Gastrocnemius medialis (tissue), 4 donors: Measurements from ENCODE around the gene TSHZ1. TPM values are rescaled to one million over a fixed set of nuclear protein-coding genes. Genes with fewer than 3 reads are reported as not detected.

Experiments
- ATAC-seq, 2 donors: fragments of 150-250 bp; one replicate each; pipeline ENCODE4 v1.9.1; 2016
- DNase-seq, 2 donors: peaks; one replicate each; pipeline ENCODE4 v3.0.0-alpha.2; 2019
- H3K27ac ChIP-seq, 4 donors: fragments of 200-600 bp; sonication (generic); 1 replicate in 1 of 4; 2 replicates in 3 of 4; pipeline ENCODE4 v1.5.1; 2016 to 2018; ENCODE audit warnings: mild to moderate bottlenecking in 2 of 4, moderate library complexity in 1 of 4
- H3K27me3 ChIP-seq, 3 donors: fragments of 200-600 bp; sonication (generic) in 2 of 3; 1 replicate in 1 of 3; 2 replicates in 2 of 3; pipeline versions ENCODE4 v1.5.1 to v1.6.0; 2016 to 2019; ENCODE audit warnings: mild to moderate bottlenecking in 1 of 3, moderate library complexity in 1 of 3
- H3K36me3 ChIP-seq, 2 donors: fragments of 200-600 bp; sonication (generic) in 1 of 2; one replicate each; pipeline ENCODE4 v1.5.1; 2017 to 2018
- H3K4me1 ChIP-seq, 2 donors: fragments of 200-600 bp; sonication (generic) in 1 of 2; one replicate each; pipeline ENCODE4 v1.5.1; 2016 to 2017; ENCODE audit warnings: mild to moderate bottlenecking in 2 of 2
- H3K4me3 ChIP-seq, 4 donors: fragments of 200-600 bp; sonication (generic) in 3 of 4; 1 replicate in 1 of 4; 2 replicates in 3 of 4; pipeline ENCODE4 v1.5.1; 2016 to 2019; ENCODE audit warnings: mild to moderate bottlenecking in 2 of 4
- H3K9me3 ChIP-seq, 3 donors: fragments of 200-600 bp; sonication (generic) in 2 of 3; 1 replicate in 1 of 3; 2 replicates in 2 of 3; pipeline ENCODE4 v1.5.1; 2016 to 2019
- POLR2A ChIP-seq, 2 donors: fragments of 450-650 bp; IDR thresholded peaks; one replicate each; pipeline ENCODE4 v1.6.1; 2017; ENCODE audit warnings: antibody characterized with exemption in 2 of 2, mild to moderate bottlenecking in 2 of 2, moderate library complexity in 2 of 2
- in situ Hi-C, 4 donors: fragments of 200-750 bp; cut with MboI; loops; one replicate each; pipeline versions ENCODE4 v1.15.0 to v1.8.0; 2017; ENCODE audit warnings: low sequenced_read_pairs in 4 of 4
- intact Hi-C: fragments of 100-400 bp; cut with DNase I; formaldehyde crosslinking; loops from one replicate; pipeline ENCODE4 v1.15.1; 2023; ENCODE audit warnings: low total_unique reads
- total RNA-seq, 4 donors: library from RNA; depleted of rRNA; stranded (reverse); fragments of >200 nt; gene quantifications; one replicate each; pipeline versions ENCODE4 v1.1.0 to v1.2.3, GENCODE V29; 2016
- TF ChIP-seq, protein P1 (sequence below), 5 experiments: fragments of 450-650 bp in 3 of 5; fragments of 200-600 bp in 2 of 5; sonication (generic) in 2 of 5; IDR thresholded peaks in 4 of 5; conservative IDR thresholded peaks in 1 of 5; 1 replicate in 4 of 5; 2 replicates in 1 of 5; pipeline ENCODE4 v1.5.1; 2016 to 2019; ENCODE audit warnings: antibody characterized with exemption in 5 of 5, mild to moderate bottlenecking in 3 of 5, moderate library complexity in 3 of 5

The TSHZ1 gene
- total RNA-seq, 4 donors from 2014 or later: 5.9 to 7.9 (median 7.6) TPM

DNA sequence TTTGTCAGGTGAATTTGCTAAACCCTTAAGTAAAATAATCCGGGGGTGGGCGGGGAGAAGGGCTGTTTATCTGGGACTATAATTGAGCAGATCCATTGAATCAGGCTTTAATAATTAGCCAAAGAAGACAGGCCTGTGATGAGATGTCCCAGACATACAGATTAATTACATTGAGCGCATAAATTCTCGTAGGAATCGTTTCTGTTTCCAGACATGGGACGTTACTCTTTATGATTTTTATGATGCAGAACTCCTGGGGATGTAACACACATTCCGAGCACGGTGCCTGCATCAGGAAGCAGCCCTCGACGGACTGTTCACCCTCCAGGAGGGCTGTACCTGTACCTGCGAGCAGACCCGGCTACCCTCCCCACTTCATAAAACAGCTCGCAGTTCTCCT, 128.0 kb downstream of the TSHZ1 start:
- Histone ChIP-seq H3K4me3 (no peak overlapping the region), H3K27ac (no peak overlapping the region), H3K36me3 (no peaks in the 10 kb centered on the region), H3K9me3 (no peaks in the 10 kb centered on the region), H3K4me1 (no peaks in the 10 kb centered on the region), H3K27me3 (no peaks in the 10 kb centered on the region)
- ATAC-seq (no peak), DNase-seq (no peak)
- intact Hi-C loops: no loop called here
- in situ Hi-C loops: no loop called here
- TF ChIP-seq, protein P1, sequence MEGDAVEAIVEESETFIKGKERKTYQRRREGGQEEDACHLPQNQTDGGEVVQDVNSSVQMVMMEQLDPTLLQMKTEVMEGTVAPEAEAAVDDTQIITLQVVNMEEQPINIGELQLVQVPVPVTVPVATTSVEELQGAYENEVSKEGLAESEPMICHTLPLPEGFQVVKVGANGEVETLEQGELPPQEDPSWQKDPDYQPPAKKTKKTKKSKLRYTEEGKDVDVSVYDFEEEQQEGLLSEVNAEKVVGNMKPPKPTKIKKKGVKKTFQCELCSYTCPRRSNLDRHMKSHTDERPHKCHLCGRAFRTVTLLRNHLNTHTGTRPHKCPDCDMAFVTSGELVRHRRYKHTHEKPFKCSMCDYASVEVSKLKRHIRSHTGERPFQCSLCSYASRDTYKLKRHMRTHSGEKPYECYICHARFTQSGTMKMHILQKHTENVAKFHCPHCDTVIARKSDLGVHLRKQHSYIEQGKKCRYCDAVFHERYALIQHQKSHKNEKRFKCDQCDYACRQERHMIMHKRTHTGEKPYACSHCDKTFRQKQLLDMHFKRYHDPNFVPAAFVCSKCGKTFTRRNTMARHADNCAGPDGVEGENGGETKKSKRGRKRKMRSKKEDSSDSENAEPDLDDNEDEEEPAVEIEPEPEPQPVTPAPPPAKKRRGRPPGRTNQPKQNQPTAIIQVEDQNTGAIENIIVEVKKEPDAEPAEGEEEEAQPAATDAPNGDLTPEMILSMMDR (IDR thresholded peaks at IDR 0.05 in 4 of 5, conservative IDR thresholded peaks at IDR 0.05 in 1 of 5): no peak
- no peak for TF ChIP-seq POLR2A (IDR thresholded peaks at IDR 0.05)

Other genes with a start within 250 kb of the TSHZ1 start
- gene PTGR3, start 1.7 kb upstream of the TSHZ1 start, total RNA-seq: 10 to 100 TPM; 25.7 to 34.0 (median 29.9) TPM
- not detected for gene SMIM21, start 216.9 kb downstream of the TSHZ1 start, total RNA-seq